IgD-negative memory B cell (primary cell): Measurements from ENCODE around the gene WNK4. TPM values are rescaled to one million over a fixed set of nuclear protein-coding genes. Genes with fewer than 3 reads are reported as not detected.
"Not testable (repeated sequence)": the region's sequence is repeated elsewhere in the genome, so short reads cannot be mapped to it uniquely, and the experiment has no call there.

Source experiments
- H3K27ac Mint-ChIP-seq, 3 donors: one replicate each; pipeline ENCODE4 v1.8.0; 2020 to 2022; ENCODE audit warnings: mild to moderate bottlenecking in 3 of 3, mixed read lengths in 3 of 3, moderate library complexity in 1 of 3
- H3K27me3 Mint-ChIP-seq: one replicate; pipeline ENCODE4 v1.8.0; 2021; ENCODE audit warnings: mixed read lengths
- H3K36me3 Mint-ChIP-seq: one replicate; pipeline ENCODE4 v1.8.0; 2020; ENCODE audit warnings: mild to moderate bottlenecking, mixed read lengths
- H3K4me1 Mint-ChIP-seq, 3 donors: one replicate each; pipeline ENCODE4 v1.8.0; 2020 to 2022; ENCODE audit warnings: mixed read lengths in 3 of 3, mild to moderate bottlenecking in 1 of 3
- H3K4me3 Mint-ChIP-seq, 4 donors: one replicate each; pipeline ENCODE4 v1.8.0; 2020 to 2022; ENCODE audit warnings: mild to moderate bottlenecking in 4 of 4, mixed read lengths in 4 of 4, moderate library complexity in 3 of 4
- H3K9me3 Mint-ChIP-seq, 3 donors: one replicate each; pipeline ENCODE4 v1.8.0; 2020 to 2021; ENCODE audit warnings: mixed read lengths in 3 of 3, mild to moderate bottlenecking in 1 of 3
- polyA plus RNA-seq: library from polyadenylated mRNA; unstranded; fragments of 300-500 nt; fragmentation: Illumina TruSeq; gene quantifications from one replicate; pipeline ENCODE4 v1.2.3, GENCODE V29; 2021

WNK4 gene
- polyA plus RNA-seq, 1 donor from 2014 or later = not detected

DNA sequence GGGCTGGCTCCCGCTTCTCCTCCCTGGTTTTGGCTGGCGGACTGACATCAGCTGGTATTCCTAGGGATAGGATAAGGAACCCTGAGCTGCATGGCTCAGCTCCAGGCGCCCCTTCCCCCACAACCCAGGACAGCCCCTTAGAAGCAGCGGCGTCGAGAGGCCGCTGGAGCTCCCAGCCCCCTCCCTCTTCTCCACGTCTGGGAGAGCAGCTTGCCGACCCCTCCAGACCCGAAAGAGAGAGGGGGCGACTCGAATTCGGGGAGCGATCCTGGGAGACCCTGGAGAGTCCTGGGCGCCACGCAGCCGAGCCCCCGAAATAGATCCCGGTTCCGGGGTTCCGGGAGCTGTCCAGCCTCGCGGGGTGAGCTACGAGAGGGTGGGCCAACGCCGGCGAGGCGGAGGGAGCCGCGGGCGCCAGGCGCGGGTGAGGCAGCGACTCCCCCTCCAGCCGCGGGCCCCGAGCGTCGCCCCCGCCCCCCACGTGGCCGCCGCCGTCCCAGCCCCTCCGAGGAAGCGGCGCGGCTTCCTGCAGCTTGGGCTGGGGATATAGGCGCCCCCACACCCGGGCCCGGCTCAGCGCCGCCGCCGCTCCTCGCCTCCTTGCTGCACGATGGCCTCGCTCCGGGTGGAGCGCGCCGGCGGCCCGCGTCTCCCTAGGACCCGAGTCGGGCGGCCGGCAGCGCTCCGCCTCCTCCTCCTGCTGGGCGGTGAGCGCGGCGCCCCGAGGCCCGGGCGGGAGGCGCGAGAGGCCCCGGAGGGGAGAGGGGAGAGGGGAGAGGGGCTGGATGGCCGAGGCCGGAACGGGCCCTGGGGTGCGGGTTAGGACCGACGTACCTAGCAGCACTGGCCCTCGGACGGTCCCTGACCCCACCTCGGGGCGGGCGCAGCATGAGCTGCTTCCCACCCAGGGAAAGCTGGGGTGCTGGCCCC, 19.5 kb upstream of the WNK4 start, which contains the start of gene RAMP2:
RAMP2 (plus strand) TSS at position 576 of the 930 bp plus-strand sequence; CDS start at position 611, 35 bp downstream.
- H3K27me3 Mint-ChIP-seq = peaks cover 41% of the 10 kb centered on the region
- H3K9me3 Mint-ChIP-seq = no peaks in the 10 kb centered on the region
- peak within 1 kb of the TSS; percentile 52 to 83 (median 75) for H3K4me3 Mint-ChIP-seq
- H3K36me3 Mint-ChIP-seq = peaks cover 1% of the 10 kb centered on the region
- H3K27ac Mint-ChIP-seq = peak within 1 kb of the TSS in 1 of 3 donors; percentile 71
- peaks cover 8 to 10% (median 10%) of the 10 kb centered on the region in 3 donors for H3K4me1 Mint-ChIP-seq

DNA sequence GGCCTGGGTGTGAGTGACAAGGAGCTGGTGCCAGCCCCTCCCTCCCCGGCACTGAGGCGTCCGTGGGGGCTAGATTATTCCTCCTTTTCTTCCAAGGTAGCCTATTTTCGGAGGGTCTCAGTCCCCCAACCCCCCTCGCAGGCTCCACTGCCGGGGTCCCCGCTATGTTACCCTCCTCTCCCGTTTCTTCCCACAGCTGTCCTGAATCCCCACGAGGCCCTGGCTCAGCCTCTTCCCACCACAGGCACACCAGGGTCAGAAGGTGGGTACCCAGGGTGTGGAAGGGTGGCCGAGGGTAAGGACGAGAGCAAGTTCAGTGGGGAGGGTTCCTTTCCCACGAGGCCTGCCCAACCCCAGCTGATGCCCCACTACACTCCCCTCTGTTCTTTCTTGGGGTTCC, 18.8 kb upstream of the WNK4 start:
- Mint-ChIP-seq H3K27me3 (peaks cover 41% of the 10 kb centered on the region), H3K9me3 (no peaks in the 10 kb centered on the region), H3K4me3 (peak overlapping the region in 3 of 4 donors; percentile 37 to 81 (median 65)), H3K36me3 (no peaks in the 10 kb centered on the region), H3K4me1 (peaks cover 8 to 10% (median 10%) of the 10 kb centered on the region in 3 donors), H3K27ac (peak overlapping the region in 1 of 3 donors; percentile 71)

- Mint-ChIP-seq H3K36me3 (no peaks in the 10 kb centered on the region), H3K4me1 (peaks cover 0 to 5% (median 2%) of the 10 kb centered on the region in 3 donors), H3K27me3 (peaks cover 31% of the 10 kb centered on the region)
Measured at GRCh38 chr17:42766124-42766523, 14.3 kb upstream of the WNK4 start.

DNA sequence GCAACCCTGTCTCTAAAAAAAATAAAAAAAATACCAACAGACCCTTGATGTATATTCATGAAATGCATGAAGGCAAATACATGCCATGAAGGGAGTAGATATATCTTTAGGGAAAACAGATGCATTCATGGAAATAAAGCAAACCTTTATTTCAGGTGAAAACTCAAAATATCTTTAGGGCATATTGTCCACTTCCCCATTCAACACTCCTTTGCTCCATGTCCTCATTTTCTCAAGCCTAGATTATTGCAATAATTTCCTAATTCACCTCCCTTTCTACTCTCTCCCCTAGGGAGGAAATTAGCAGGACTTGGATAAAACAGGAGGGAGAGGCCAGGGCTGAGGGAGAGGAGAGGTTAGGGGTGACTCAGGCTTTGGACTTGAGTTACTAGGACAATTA, 12.9 kb upstream of the WNK4 start:
- peaks cover 22% of the 10 kb centered on the region for H3K27me3 Mint-ChIP-seq
- H3K36me3 Mint-ChIP-seq = no peaks in the 10 kb centered on the region
- H3K27ac Mint-ChIP-seq = no peak overlapping the region
- peaks cover 4 to 8% (median 7%) of the 10 kb centered on the region in 3 donors for H3K4me1 Mint-ChIP-seq
- H3K4me3 Mint-ChIP-seq = peak overlapping the region in 1 of 4 donors; percentile 12
- no peaks in the 10 kb centered on the region for H3K9me3 Mint-ChIP-seq

More at GRCh38 chr17:42766124-42766523, 14.3 kb upstream of the WNK4 start:
- Mint-ChIP-seq H3K4me3 (no peak overlapping the region), H3K9me3 (no peaks in the 10 kb centered on the region), H3K27ac (no peak overlapping the region)

- Mint-ChIP-seq H3K27ac (peak overlapping the region in 1 of 3 donors; percentile 28), H3K4me3 (peak overlapping the region in 1 of 4 donors; percentile 12), H3K27me3 (peaks cover 18% of the 10 kb centered on the region)
- not testable (repeated sequence) for H3K4me1 Mint-ChIP-seq, H3K9me3 Mint-ChIP-seq, H3K36me3 Mint-ChIP-seq
Measured at GRCh38 chr17:42768006-42768405, 12.4 kb upstream of the WNK4 start.

- H3K36me3 Mint-ChIP-seq, H3K9me3 Mint-ChIP-seq, H3K4me3 Mint-ChIP-seq, H3K27me3 Mint-ChIP-seq, H3K27ac Mint-ChIP-seq: not testable (repeated sequence)
- peaks cover 13 to 17% (median 13%) of the 10 kb centered on the region in 3 donors for H3K4me1 Mint-ChIP-seq
Measured at GRCh38 chr17:42769964-42770363, 10.4 kb upstream of the WNK4 start.

GRCh38 chr17:42772945-42773289, 7.5 kb upstream of the WNK4 start:
- Mint-ChIP-seq H3K4me3 (peak overlapping the region; percentile 93 to 99 (median 97)), H3K4me1 (peaks cover 13 to 19% (median 17%) of the 10 kb centered on the region in 3 donors), H3K9me3 (no peaks in the 10 kb centered on the region), H3K27me3 (peaks cover under 1% of the 10 kb centered on the region), H3K36me3 (no peaks in the 10 kb centered on the region), H3K27ac (peak overlapping the region; percentile 77 to 98 (median 93))

- peaks cover 13 to 19% (median 17%) of the 10 kb centered on the region in 3 donors for H3K4me1 Mint-ChIP-seq
- peak within 1 kb of the TSS; percentile 93 to 99 (median 97) for H3K4me3 Mint-ChIP-seq
- no peaks in the 10 kb centered on the region for H3K36me3 Mint-ChIP-seq
- peak within 1 kb of the TSS; percentile 77 to 98 (median 93) for H3K27ac Mint-ChIP-seq
- H3K27me3 Mint-ChIP-seq = no peaks in the 10 kb centered on the region
- no peaks in the 10 kb centered on the region for H3K9me3 Mint-ChIP-seq
Measured at GRCh38 chr17:42773290-42774035, 6.9 kb upstream of the WNK4 start, which contains the start of gene VPS25. TSS of gene VPS25 (plus strand) at chr17:42773449. CDS start at chr17:42773476, 27 bp downstream.

GRCh38 chr17:42774066-42774745, 6.2 kb upstream of the WNK4 start:
- Mint-ChIP-seq H3K27me3 (no peaks in the 10 kb centered on the region), H3K4me1 (peaks cover 13 to 19% (median 17%) of the 10 kb centered on the region in 3 donors), H3K36me3 (peaks cover 2% of the 10 kb centered on the region), H3K9me3 (no peaks in the 10 kb centered on the region), H3K4me3 (peak overlapping the region; percentile 93 to 99 (median 97)), H3K27ac (peak overlapping the region in 2 of 3 donors; percentile 77 to 98)

- Mint-ChIP-seq H3K36me3 (peaks cover 7% of the 10 kb centered on the region), H3K9me3 (no peaks in the 10 kb centered on the region), H3K4me1 (peaks cover 13 to 19% (median 17%) of the 10 kb centered on the region in 3 donors), H3K27me3 (peaks cover 6% of the 10 kb centered on the region), H3K4me3 (peak overlapping the region in 1 of 4 donors; percentile 97), H3K27ac (peak overlapping the region in 2 of 3 donors; percentile 16 to 70)
Measured at GRCh38 chr17:42775534-42776098, 4.8 kb upstream of the WNK4 start.

- Mint-ChIP-seq H3K4me1 (peaks cover 7 to 19% (median 9%) of the 10 kb centered on the region in 3 donors), H3K27me3 (peaks cover 26% of the 10 kb centered on the region), H3K36me3 (peaks cover 7% of the 10 kb centered on the region)
Measured at GRCh38 chr17:42778570-42778969, 1.8 kb upstream of the WNK4 start.

DNA sequence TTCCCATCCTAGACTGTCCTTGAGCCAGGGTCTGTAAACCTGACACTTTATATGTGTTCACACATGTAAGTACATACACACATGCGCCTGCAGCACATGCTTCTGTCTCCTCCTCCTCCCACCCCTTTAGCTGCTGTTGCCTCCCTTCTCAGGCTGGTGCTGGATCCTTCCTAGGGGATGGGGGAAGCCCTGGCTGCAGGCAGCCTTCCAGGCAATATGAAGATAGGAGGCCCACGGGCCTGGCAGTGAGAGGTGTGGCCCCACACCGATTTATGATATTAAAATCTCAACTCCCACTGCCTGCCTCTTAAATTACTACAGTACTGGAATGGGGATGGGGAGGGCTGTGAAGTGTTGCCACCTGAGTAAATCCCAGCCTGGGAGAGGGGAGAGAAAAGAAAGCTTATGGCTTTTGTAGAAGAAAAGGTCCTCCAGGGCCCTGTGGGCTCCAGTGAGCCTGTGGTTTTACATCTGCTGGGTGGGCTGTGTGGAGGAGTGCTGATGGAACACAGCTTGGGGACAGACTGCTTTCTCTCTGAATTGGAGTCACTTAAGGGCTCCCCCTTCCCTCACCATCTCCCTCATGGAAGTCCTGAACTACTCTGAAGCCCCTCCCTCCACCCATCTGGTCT, 990 bp upstream of the WNK4 start:
- Mint-ChIP-seq H3K36me3 (peaks cover 7% of the 10 kb centered on the region), H3K9me3 (no peaks in the 10 kb centered on the region), H3K4me1 (peaks cover 0 to 14% (median 4%) of the 10 kb centered on the region in 3 donors), H3K4me3 (peak overlapping the region in 2 of 4 donors; percentile 5 to 24), H3K27me3 (peaks cover 34% of the 10 kb centered on the region), H3K27ac (peak overlapping the region in 1 of 3 donors; percentile 47)

More at GRCh38 chr17:42778570-42778969, 1.8 kb upstream of the WNK4 start:
- Mint-ChIP-seq H3K27ac (no peak overlapping the region), H3K9me3 (no peaks in the 10 kb centered on the region), H3K4me3 (peak overlapping the region in 1 of 4 donors; percentile 24)

DNA sequence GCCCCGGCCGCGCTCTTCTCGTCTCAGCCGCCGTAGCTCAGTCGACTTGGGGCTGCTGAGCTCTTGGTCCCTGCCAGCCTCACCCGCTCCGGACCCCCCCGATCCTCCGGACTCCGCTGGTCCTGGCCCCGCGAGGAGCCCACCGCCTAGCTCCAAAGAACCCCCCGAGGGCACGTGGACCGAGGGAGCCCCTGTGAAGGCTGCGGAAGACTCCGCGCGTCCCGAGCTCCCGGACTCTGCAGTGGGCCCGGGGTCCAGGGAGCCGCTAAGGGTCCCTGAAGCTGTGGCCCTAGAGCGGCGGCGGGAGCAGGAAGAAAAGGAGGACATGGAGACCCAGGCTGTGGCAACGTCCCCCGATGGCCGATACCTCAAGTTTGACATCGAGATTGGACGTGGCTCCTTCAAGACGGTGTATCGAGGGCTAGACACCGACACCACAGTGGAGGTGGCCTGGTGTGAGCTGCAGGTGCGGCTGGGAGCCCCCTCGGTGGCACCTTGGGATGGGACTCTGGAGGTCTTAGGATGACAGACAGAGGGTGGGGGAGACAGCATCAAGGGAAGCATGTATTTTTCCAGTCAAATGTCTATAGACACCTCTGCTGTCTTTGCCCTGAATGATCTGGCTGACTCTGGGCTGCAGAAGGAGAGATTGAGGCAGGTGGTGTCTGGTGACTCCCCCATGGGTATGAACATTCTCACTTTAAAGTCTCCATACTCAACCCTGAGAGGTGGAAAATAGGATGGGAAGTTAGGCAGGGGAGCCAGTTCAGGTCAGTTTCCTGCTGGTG, 635 bp downstream of the WNK4 start:
- Mint-ChIP-seq H3K9me3 (no peaks in the 10 kb centered on the region), H3K4me1 (peaks cover 5 to 13% (median 12%) of the 10 kb centered on the region in 3 donors), H3K4me3 (peak overlapping the region in 1 of 4 donors; percentile 23), H3K27ac (no peak overlapping the region), H3K27me3 (peaks cover 47% of the 10 kb centered on the region), H3K36me3 (peaks cover 7% of the 10 kb centered on the region)
